Small intestine (tissue), 7 donors: ENCODE measurements around the gene BABAM2. TPM values are rescaled to one million over a fixed set of nuclear protein-coding genes. Genes with fewer than 3 reads are reported as not detected.
A peak's percentile ranks its signal among the peaks of the same experiment; 100 is the strongest.
"Not testable (repeated sequence)": the region's sequence is repeated elsewhere in the genome, so short reads cannot be mapped to it uniquely, and the experiment has no call there.

Source experiments
- DNase-seq, 2 donors: peaks; one replicate each; pipeline versions ENCODE4 v3.0.0 to v3.0.0-alpha.2; 2013
- FAIRE-seq: peaks from 2 replicates; lab custom pipeline; 2012; peaks lifted over from hg19 to GRCh38; lab: Jason Lieb, UNC
- H3K27ac ChIP-seq, 3 donors: one replicate each; pipeline ENCODE4 v1.5.1; 2013; ENCODE audit warnings: low read length in 2 of 3, mild to moderate bottlenecking in 2 of 3, control low read depth in 1 of 3, inconsistent platforms in 1 of 3, low read depth in 1 of 3, moderate library complexity in 1 of 3
- H3K27me3 ChIP-seq, 3 donors: one replicate each; pipeline ENCODE4 v1.6.1; 2013; ENCODE audit warnings: low read length in 3 of 3, inconsistent platforms in 1 of 3; ENCODE audit not compliant: control insufficient read depth in 3 of 3, insufficient read depth in 3 of 3
- H3K36me3 ChIP-seq, 3 donors: one replicate each; pipeline ENCODE4 v1.6.1; 2013; ENCODE audit warnings: low read length in 3 of 3, inconsistent platforms in 1 of 3, low read depth in 1 of 3, mild to moderate bottlenecking in 1 of 3, moderate library complexity in 1 of 3; ENCODE audit not compliant: control insufficient read depth in 3 of 3, insufficient read depth in 2 of 3
- H3K4me1 ChIP-seq, 3 donors: one replicate each; pipeline ENCODE4 v1.6.1; 2013; ENCODE audit warnings: low read length in 2 of 3, inconsistent platforms in 1 of 3, low read depth in 1 of 3, mild to moderate bottlenecking in 1 of 3, moderate library complexity in 1 of 3; ENCODE audit not compliant: control insufficient read depth in 3 of 3, insufficient read depth in 2 of 3
- H3K4me3 ChIP-seq, 3 donors: one replicate each; pipeline ENCODE4 v1.5.1; 2013; ENCODE audit warnings: low read length in 3 of 3, control low read depth in 1 of 3, inconsistent platforms in 1 of 3, low read depth in 1 of 3, mild to moderate bottlenecking in 1 of 3, moderate library complexity in 1 of 3
- H3K9me3 ChIP-seq, 2 donors: one replicate each; pipeline ENCODE4 v1.6.1; 2013; ENCODE audit warnings: low read depth in 1 of 2, low read length in 1 of 2; ENCODE audit not compliant: control insufficient read depth in 2 of 2, insufficient read depth in 1 of 2
- WGBS, 3 donors: extraction: QIAGEN DNeasy Blood & Tissue Kit; methylation state at CpG; one replicate each; pipeline ENCODE4 v1.1.7; 2013; 5-methylcytosine and 5-hydroxymethylcytosine counted together
- polyA plus RNA-seq, 4 donors: library from polyadenylated mRNA; stranded (reverse) in 3 of 4; unstranded in 1 of 4; fragments of 200-250 nt in 3 of 4; fragments of 120-200 nt in 1 of 4; gene quantifications; one replicate each; pipeline versions ENCODE4 v1.2.1 to v1.2.3, GENCODE V29; 2013
- donor health status: healthy with polysubstance abuse.
- donor health status: control.
- donor health status: control.
- donor health status: Bipolar disorder and iron deficiency.
- donor health status: healthy.

BABAM2 gene
- polyA plus RNA-seq, 4 donors = 19.5 to 38.6 (median 21.5) TPM

DNA sequence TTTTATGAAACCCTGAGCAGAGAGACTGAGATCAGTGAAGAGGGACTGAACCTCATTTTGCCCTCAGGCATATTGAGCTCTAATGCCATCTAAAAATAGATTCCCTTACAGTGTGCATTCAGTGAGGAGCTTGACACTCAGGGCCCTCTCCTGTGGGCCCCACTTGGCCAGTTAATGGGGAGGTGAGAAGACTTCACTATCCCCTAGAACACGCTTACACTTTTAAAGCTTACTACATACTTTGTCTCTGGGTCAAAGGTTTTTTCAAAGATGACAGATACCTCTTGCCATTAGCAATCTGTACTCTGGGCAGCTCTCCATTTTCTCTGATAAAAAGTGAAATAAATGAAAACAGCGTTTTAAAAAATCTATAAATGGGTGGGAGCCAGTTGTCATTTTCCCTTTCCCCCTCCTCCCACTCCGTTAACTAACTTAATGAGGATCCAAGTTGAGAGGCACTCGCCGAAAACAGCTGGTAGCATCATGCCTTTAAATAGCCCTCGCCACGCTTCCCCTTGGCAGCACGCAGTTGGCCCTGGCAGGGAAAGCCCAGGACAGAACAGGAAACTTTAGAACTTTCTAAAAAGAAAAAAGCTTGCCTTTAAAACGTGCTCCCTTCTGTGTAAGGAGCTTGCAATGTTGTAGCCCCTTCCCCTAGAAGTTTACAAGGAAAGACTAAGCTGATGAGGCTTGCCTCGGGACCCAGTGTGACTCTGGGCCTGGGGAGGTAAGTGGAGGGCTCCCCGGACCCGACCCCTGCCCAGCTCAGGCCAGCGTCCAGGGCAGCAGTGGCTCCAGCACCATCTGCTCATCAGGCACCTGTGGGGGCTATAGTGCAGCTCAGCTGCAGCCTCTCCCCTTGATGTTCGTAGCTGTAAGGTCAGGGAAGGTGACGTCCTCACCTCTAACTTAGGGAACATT is 443.3 kb downstream of the BABAM2 start:
- Histone ChIP-seq H3K27ac (peak overlapping the region in 1 of 3 donors; percentile 57), H3K4me1 (peaks cover 0 to 30% (median 4%) of the 10 kb centered on the region in 3 donors), H3K36me3 (peaks cover 0 to 13% (median 0%) of the 10 kb centered on the region in 3 donors), H3K27me3 (no peaks in the 10 kb centered on the region), H3K4me3 (no peak overlapping the region), H3K9me3 (no peaks in the 10 kb centered on the region)
- 59 to 68% (median 65%) methylated on average over 15 of the region's 15 CpGs for WGBS, 3 donors
- DNase-seq (peak in 1 of 2 donors; percentile 47), FAIRE-seq (no peak)

- Histone ChIP-seq H3K36me3 (peaks cover 0 to 15% (median 0%) of the 10 kb centered on the region in 3 donors), H3K4me1 (peaks cover 0 to 35% (median 4%) of the 10 kb centered on the region in 3 donors), H3K27me3 (no peaks in the 10 kb centered on the region), H3K4me3 (no peak overlapping the region), H3K9me3 (no peaks in the 10 kb centered on the region), H3K27ac (no peak overlapping the region)
- no peak for DNase-seq
- FAIRE-seq = no peak
- WGBS, 3 donors = 80 to 90% (median 89%) methylated on average over 8 of the region's 8 CpGs
Measured at GRCh38 chr2:28334527-28334894, 444.0 kb downstream of the BABAM2 start.

GRCh38 chr2:28335265-28335664 is 444.7 kb downstream of the BABAM2 start:
- peaks cover 0 to 20% (median 0%) of the 10 kb centered on the region in 3 donors for H3K36me3 ChIP-seq
- H3K4me3 ChIP-seq, H3K27me3 ChIP-seq, H3K9me3 ChIP-seq, H3K27ac ChIP-seq, FAIRE-seq, DNase-seq: not testable (repeated sequence)
- 94 to 96% (median 95%) methylated on average over 11 of the region's 11 CpGs for WGBS, 3 donors
- H3K4me1 ChIP-seq = peaks cover 0 to 35% (median 4%) of the 10 kb centered on the region in 3 donors

DNA sequence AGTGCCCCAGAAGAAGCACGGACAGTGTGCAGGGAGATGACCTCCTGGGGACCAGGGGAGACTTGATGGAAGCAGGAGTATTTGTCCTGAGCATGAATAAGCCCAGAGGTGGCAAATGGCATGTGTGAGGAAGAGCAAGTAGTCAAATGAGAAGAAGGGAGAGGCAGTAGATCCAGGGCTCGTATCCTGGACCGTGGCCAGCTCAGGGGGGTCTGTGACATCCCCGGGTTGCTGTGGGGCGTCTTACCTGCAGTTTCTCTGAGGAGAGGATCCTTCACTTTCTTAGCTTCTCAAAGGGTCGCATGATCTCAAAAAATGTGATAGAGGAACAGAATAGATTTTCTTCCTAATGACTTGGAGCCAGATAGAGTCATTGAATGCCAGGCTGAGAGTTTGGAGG is 445.1 kb downstream of the BABAM2 start:
- H3K27me3 ChIP-seq = no peaks in the 10 kb centered on the region
- FAIRE-seq = no peak
- WGBS, 3 donors = 95 to 97% (median 96%) methylated on average over 6 of the region's 6 CpGs

DNA sequence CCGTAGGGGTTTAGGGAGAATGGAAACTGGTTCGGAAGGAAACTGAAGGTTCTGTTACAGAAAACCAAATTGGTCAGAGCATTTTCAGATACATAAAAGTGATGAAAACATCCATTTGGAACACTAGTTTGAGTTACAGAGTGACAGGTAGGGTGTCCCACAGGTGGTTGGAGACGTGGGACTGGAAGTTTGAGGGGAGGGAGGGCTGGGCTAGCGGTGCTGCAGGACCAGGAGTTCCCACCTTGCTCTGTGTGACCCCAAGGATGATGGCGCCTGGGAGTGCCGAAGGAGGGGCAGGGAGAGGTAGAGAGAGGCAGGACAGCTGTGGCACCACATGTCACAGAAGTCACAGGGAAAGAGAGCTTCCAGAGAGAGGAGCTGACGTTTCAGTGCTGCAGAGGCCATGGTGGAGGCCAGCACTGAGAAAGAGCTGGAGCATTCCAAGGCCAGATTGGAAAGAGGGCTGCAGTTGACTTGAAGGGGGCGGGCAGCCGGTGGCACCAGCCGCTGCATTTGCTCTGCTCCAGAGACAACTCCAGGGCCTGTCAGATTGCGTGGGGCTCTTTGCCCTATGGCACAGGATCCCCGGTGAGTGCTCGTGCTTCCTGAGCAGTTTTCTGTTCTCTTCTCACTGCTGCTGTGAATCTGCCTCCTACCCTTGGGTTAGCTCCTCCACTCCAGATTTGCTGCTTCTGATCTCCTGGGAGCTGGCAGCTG is 445.9 kb downstream of the BABAM2 start:
- Histone ChIP-seq H3K27me3 (no peaks in the 10 kb centered on the region), H3K36me3 (peaks cover 0 to 24% (median 0%) of the 10 kb centered on the region in 3 donors), H3K9me3 (no peaks in the 10 kb centered on the region), H3K4me3 (no peak overlapping the region), H3K4me1 (peaks cover 0 to 35% (median 4%) of the 10 kb centered on the region in 3 donors), H3K27ac (no peak overlapping the region)
- no peak for DNase-seq
- WGBS, 3 donors = 86 to 89% (median 87%) methylated on average over 13 of the region's 13 CpGs
- no peak for FAIRE-seq

More for the DNA sequence above, 445.1 kb downstream of the BABAM2 start:
- no peak overlapping the region for H3K27ac ChIP-seq
- DNase-seq = no peak
- peaks cover 0 to 35% (median 4%) of the 10 kb centered on the region in 3 donors for H3K4me1 ChIP-seq
- H3K4me3 ChIP-seq = no peak overlapping the region
- H3K36me3 ChIP-seq = peaks cover 0 to 22% (median 0%) of the 10 kb centered on the region in 3 donors
- H3K9me3 ChIP-seq = no peaks in the 10 kb centered on the region

- Histone ChIP-seq H3K27ac (no peak overlapping the region), H3K4me1 (peaks cover 0 to 35% (median 4%) of the 10 kb centered on the region in 3 donors), H3K36me3 (peaks cover 0 to 24% (median 0%) of the 10 kb centered on the region in 3 donors), H3K9me3 (no peaks in the 10 kb centered on the region), H3K4me3 (no peak overlapping the region), H3K27me3 (no peaks in the 10 kb centered on the region)
- no peak for FAIRE-seq
- DNase-seq = no peak
- WGBS, 3 donors = 89 to 91% (median 91%) methylated on average over 16 of the region's 16 CpGs
Measured at GRCh38 chr2:28336982-28337627, 446.6 kb downstream of the BABAM2 start.

DNA sequence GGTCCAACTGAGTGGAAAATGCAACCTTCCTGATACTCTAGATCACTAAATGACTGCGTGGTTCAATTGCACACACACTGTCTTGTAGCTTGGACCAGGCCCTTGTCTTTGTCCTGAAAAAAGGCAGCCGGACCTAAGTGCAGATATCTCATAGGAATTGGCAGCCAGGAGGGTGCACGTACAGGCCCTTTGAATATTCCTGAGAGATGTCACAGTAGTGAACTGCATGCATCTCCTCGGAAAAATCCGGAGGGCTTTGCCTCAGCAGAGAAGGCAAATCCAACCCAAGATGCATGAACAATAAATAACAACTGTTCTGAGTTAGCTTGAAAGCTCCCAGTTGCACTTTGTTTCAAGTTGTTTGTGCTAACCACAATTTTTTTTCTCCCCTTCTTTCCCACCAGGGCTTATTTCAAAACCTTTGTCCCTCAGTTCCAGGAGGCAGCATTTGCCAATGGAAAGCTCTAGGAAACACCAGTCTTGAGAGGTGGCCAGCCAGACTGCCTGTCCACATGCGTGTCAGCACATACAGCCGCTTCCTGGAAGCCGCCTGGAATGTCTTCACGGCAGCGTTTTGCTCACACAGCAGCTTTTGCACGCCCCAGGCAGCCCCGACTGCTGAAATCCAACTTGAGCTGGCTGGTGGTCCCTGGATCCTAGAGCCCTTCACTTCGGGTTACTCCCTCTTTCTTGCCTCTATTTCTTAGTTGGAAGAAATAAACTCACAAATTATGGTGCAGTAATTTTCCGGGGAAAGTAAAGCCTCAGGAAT is 447.7 kb downstream of the BABAM2 start:
- H3K27me3 ChIP-seq = no peaks in the 10 kb centered on the region
- no peaks in the 10 kb centered on the region for H3K9me3 ChIP-seq
- peaks cover 0 to 24% (median 0%) of the 10 kb centered on the region in 3 donors for H3K36me3 ChIP-seq
- peaks cover 0 to 33% (median 4%) of the 10 kb centered on the region in 3 donors for H3K4me1 ChIP-seq
- FAIRE-seq (no peak), DNase-seq (peak in 1 of 2 donors; percentile 77)
- H3K27ac ChIP-seq = peak overlapping the region in 2 of 3 donors; percentile 42 to 81
- 66 to 83% (median 82%) methylated on average over 14 of the region's 14 CpGs for WGBS, 3 donors
- no peak overlapping the region for H3K4me3 ChIP-seq
